ENCODE results near the gene DNAH6. TPM values are rescaled to one million over a fixed set of nuclear protein-coding genes. Genes with fewer than 3 reads are reported as not detected.

DNAH6 gene
- total RNA-seq, 2 donors from 2014 or later, result 0.85 TPM; not detected in 1

GRCh38 chr2:84741182-84741822, 225.0 kb downstream of the DNAH6 start:
- H3K9me3 ChIP-seq, result peaks cover 4% of the 10 kb centered on the region
- H3K4me3 ChIP-seq, result no peak overlapping the region
- ATAC-seq (ENCODE audit: insufficient number of reproducible peaks, low FRiP score, low read depth) (no peak), DNase-seq (ENCODE audit: low spot score) (no peak)
- no peaks in the 10 kb centered on the region for H3K36me3 ChIP-seq
- H3K27me3 ChIP-seq (replicated peaks; ENCODE audit: insufficient read depth), result no peaks in the 10 kb centered on the region
- no peaks in the 10 kb centered on the region for H3K4me1 ChIP-seq (ENCODE audit: control insufficient read depth in 1 of 2, low read depth in 2 of 2)
- no peak for TF ChIP-seq CTCF (IDR thresholded peaks at IDR 0.05)
- H3K27ac ChIP-seq, result no peak overlapping the region

- no peaks in the 10 kb centered on the region for H3K9me3 ChIP-seq
- no peak overlapping the region for H3K27ac ChIP-seq
- no peaks in the 10 kb centered on the region for H3K4me1 ChIP-seq (ENCODE audit: control insufficient read depth in 1 of 2, low read depth in 2 of 2)
- no peak overlapping the region for H3K4me3 ChIP-seq
- no peaks in the 10 kb centered on the region for H3K36me3 ChIP-seq
- no peaks in the 10 kb centered on the region for H3K27me3 ChIP-seq (replicated peaks; ENCODE audit: insufficient read depth)
- no peak for DNase-seq (ENCODE audit: low spot score)
- no peak for TF ChIP-seq CTCF (IDR thresholded peaks at IDR 0.05)
- ATAC-seq (ENCODE audit: insufficient number of reproducible peaks, low FRiP score, low read depth), result no peak
Observed at GRCh38 chr2:84748341-84748740, 232.0 kb downstream of the DNAH6 start.

DNA sequence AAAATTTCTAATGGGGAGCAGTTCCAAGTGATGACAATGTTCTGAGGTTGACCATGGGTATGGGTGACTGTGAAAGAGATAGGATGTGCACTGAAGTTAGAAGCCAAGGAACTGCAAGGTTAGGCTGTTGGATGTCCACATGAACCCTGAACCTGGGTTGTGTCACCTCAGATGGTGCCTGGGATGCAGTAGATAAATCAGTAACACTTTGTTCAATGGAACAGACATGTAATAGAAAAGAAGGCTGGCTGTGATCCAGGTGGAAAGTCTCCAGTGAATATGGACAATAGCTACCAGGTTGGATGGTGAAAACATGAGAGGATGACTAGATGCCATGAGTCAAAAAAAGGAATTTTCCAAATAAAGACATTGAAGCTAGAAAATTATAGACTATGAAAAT, 233.1 kb downstream of the DNAH6 start:
- H3K4me1 ChIP-seq (ENCODE audit: control insufficient read depth in 1 of 2, low read depth in 2 of 2), result no peaks in the 10 kb centered on the region
- DNase-seq (ENCODE audit: low spot score) (no peak), ATAC-seq (ENCODE audit: insufficient number of reproducible peaks, low FRiP score, low read depth) (no peak)
- H3K27ac ChIP-seq, result no peak overlapping the region
- no peak for TF ChIP-seq CTCF (IDR thresholded peaks at IDR 0.05)
- H3K36me3 ChIP-seq, result no peaks in the 10 kb centered on the region
- no peak overlapping the region for H3K4me3 ChIP-seq
- no peaks in the 10 kb centered on the region for H3K9me3 ChIP-seq
- no peaks in the 10 kb centered on the region for H3K27me3 ChIP-seq (replicated peaks; ENCODE audit: insufficient read depth)

DNA sequence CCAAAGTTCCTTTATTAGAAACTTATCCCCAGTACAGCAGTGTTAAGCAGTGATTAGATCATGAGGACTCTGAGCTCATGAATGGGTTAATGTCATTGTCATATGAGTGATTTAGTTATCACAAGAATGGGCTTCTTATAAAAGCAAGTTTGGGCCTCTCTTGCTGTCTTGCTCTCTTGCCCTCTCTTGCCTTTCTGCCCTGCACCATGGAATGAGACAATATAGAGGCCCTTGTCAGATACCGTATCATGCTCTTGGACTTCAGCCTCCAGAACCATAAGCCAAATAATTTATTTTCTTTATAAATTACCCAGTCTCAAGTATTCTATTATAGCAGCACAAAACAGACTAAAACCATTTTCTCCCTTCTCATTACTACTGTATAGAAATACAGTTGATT, 238.8 kb downstream of the DNAH6 start:
- H3K27ac ChIP-seq, result no peak overlapping the region
- no peaks in the 10 kb centered on the region for H3K27me3 ChIP-seq (replicated peaks; ENCODE audit: insufficient read depth)
- ATAC-seq (ENCODE audit: insufficient number of reproducible peaks, low FRiP score, low read depth), result no peak
- peaks cover 4% of the 10 kb centered on the region for H3K9me3 ChIP-seq
- no peaks in the 10 kb centered on the region for H3K36me3 ChIP-seq
- no peaks in the 10 kb centered on the region for H3K4me1 ChIP-seq (ENCODE audit: control insufficient read depth in 1 of 2, low read depth in 2 of 2)
- DNase-seq (ENCODE audit: low spot score), result no peak
- no peak overlapping the region for H3K4me3 ChIP-seq
- no peak for TF ChIP-seq CTCF (IDR thresholded peaks at IDR 0.05)

DNA sequence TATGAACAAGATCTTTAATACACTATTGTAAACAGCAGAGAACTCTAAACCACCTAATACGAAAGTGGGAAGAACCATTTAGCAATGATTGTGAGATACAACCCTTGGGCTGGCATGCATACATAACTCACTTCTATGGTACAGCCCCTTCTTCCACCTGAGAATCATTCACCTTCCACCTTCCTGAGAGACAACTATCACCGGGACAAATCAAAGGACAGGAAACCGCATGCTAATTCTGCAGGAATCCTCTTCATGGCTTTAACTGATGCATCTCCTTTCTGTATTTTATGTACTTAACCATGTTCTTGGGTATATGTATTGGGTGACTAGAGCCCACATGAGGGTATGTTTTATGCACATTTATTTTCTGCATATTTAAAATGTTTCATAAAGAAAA, 241.3 kb downstream of the DNAH6 start:
- ATAC-seq (ENCODE audit: insufficient number of reproducible peaks, low FRiP score, low read depth), result no peak
- Histone ChIP-seq H3K4me1 (ENCODE audit: control insufficient read depth in 1 of 2, low read depth in 2 of 2) (no peaks in the 10 kb centered on the region), H3K4me3 (no peak overlapping the region), H3K27ac (no peak overlapping the region), H3K9me3 (peaks cover 4% of the 10 kb centered on the region), H3K27me3 (replicated peaks; ENCODE audit: insufficient read depth) (no peaks in the 10 kb centered on the region), H3K36me3 (no peaks in the 10 kb centered on the region)
- no peak for DNase-seq (ENCODE audit: low spot score)
- TF ChIP-seq CTCF (IDR thresholded peaks at IDR 0.05), result no peak

Measured in thoracic aorta (tissue), 2 donors.